SK-N-SH (cell line): Measurements from ENCODE around the gene NR6A1.

Experiments used
- CTCF ChIP-seq: fragments of 200-600 bp; sonication (generic); IDR thresholded peaks from 2 replicates; pipeline ENCODE4 v1.6.1; 2017; ENCODE audit warnings: antibody characterized with exemption, mild to moderate bottlenecking, moderate library complexity
- EP300 ChIP-seq, 2 experiments: IDR thresholded peaks; 2 replicates each; pipeline versions ENCODE4 v1.4.0 to v1.6.1; 2012; ENCODE audit warnings: borderline replicate concordance in 1 of 2, low read depth in 1 of 2, low read length in 1 of 2
- MAX ChIP-seq: IDR thresholded peaks from 2 replicates; pipeline ENCODE4 v1.4.0; 2012; ENCODE audit warnings: low read depth
- POLR2AphosphoS5 ChIP-seq: IDR thresholded peaks from 2 replicates; pipeline ENCODE4 v1.6.1; 2012; ENCODE audit warnings: low read depth, low read length
- RAD21 ChIP-seq: IDR thresholded peaks from 2 replicates; pipeline ENCODE4 v1.6.1; 2012; ENCODE audit warnings: mild to moderate bottlenecking, low read length
- REST ChIP-seq: IDR thresholded peaks from 2 replicates; pipeline ENCODE4 v1.6.1; 2012; ENCODE audit warnings: mild to moderate bottlenecking, low read depth, low read length, moderate library complexity
- SIN3A ChIP-seq: IDR thresholded peaks from 2 replicates; pipeline ENCODE4 v1.6.1; 2012; ENCODE audit warnings: low read depth, mild to moderate bottlenecking, low read length, moderate library complexity, borderline replicate concordance
- TCF12 ChIP-seq: IDR thresholded peaks from 2 replicates; pipeline ENCODE4 v1.4.0; 2012

- no peak for TF ChIP-seq TCF12
- TF ChIP-seq REST = no peak
- no peak for TF ChIP-seq CTCF
- no peak for TF ChIP-seq SIN3A
- no peak for TF ChIP-seq RAD21
- no peak for TF ChIP-seq EP300 (IDR thresholded peaks at IDR 0.05; ENCODE audit: borderline replicate concordance in 1 of 2, low read depth in 1 of 2, low read length in 1 of 2)
- no peak for TF ChIP-seq POLR2AphosphoS5
- no peak for TF ChIP-seq MAX
Measured at GRCh38 chr9:124530246-124530645, 240.9 kb downstream of the NR6A1 start.
